ENCODE results near the gene VAC14. TPM values are rescaled to one million over a fixed set of nuclear protein-coding genes. Genes with fewer than 3 reads are reported as not detected.
"Not testable (repeated sequence)": the region's sequence is repeated elsewhere in the genome, so short reads cannot be mapped to it uniquely, and the experiment has no call there.

The VAC14 gene
- total RNA-seq, 1 donor, result 37.1 TPM

- TF ChIP-seq CTCF (IDR thresholded peaks at IDR 0.05; ENCODE audit: insufficient read depth, low read depth, low read length), result no peak
- no peak overlapping the region for H3K4me3 ChIP-seq (ENCODE audit: low read depth, low read length)
- DNase-seq (ENCODE audit: low read depth), result peak; percentile 96
Measured at GRCh38 chr16:70746708-70747424, 54.1 kb downstream of the VAC14 start.

GRCh38 chr16:70746040-70746707 is 54.8 kb downstream of the VAC14 start:
- H3K4me3 ChIP-seq (ENCODE audit: low read depth, low read length), result no peak overlapping the region
- DNase-seq (ENCODE audit: low read depth), result peak; percentile 75

DNA sequence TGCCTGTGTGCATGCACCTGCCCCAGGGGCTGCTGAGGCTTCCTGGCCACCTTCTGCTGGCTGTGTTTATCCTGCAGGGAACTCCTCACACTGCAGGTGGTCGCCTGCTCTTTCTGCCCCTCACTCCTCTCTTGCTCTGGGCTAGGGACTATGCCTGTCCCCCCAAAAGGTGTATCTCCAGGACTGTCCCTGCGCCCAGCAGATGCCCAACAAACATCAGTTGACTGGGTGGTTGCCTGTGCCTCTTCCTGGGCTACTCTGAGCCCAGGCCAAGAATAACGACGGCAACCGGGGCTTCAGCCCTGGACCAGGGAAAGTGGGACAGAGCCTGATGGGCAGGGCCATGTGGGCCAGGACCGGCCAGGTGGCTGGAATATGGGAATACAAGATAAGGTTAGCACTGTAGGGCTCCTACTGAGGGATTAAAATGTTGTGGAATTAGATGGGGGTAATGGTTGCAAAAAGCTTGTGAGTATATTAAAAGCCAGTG is 55.4 kb downstream of the VAC14 start:
- no peak for TF ChIP-seq CTCF (IDR thresholded peaks at IDR 0.05; ENCODE audit: insufficient read depth, low read depth, low read length)
- H3K4me3 ChIP-seq (ENCODE audit: low read depth, low read length), result no peak overlapping the region
- DNase-seq (ENCODE audit: low read depth), result no peak

More at GRCh38 chr16:70746040-70746707, 54.8 kb downstream of the VAC14 start:
- TF ChIP-seq CTCF (IDR thresholded peaks at IDR 0.05; ENCODE audit: insufficient read depth, low read depth, low read length), result no peak

DNA sequence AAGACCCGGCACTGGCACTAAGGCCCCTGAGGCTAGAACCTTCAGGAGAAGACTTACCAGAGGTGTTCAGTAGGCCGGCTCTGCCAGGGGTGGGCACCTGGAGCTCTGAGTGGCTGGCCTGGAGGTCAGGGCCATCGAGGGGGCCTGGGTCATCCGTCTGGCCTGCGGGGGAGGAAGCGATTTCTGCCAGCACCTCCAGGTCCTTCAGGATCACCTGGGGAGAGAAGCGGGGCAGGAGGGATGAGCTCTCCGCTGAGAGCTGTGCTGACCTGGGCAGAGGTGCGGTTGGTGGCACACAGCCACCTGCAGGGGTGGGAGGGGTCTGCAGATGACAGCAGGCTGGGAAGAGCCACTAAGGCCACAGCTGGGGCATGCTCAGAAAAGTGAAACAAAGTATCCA is 56.6 kb downstream of the VAC14 start:
- no peak for TF ChIP-seq CTCF (IDR thresholded peaks at IDR 0.05; ENCODE audit: insufficient read depth, low read depth, low read length)
- DNase-seq (ENCODE audit: low read depth), result no peak
- H3K4me3 ChIP-seq (ENCODE audit: low read depth, low read length), result no peak overlapping the region

DNA sequence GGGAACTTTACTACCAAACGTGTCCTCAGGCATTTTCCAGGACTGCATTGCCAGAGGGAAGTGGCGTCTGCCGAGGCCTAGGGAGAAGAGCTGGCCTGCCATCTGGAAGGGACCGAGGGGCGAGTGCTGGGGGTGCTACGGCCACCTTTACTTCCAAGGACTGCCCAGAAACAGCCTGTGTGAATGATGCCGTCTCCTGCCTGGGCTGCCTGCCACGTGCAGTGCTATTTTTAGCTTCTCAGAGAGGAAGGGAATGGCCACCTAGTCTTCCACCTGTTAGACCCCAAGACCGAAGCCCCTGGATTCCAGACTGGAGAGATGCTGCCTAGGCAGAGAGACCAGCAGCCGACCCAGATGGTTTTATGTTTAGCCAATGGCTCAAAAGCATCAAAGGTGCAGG is 57.2 kb downstream of the VAC14 start:
- no peak for DNase-seq (ENCODE audit: low read depth)
- TF ChIP-seq CTCF (IDR thresholded peaks at IDR 0.05; ENCODE audit: insufficient read depth, low read depth, low read length), result no peak
- H3K4me3 ChIP-seq (ENCODE audit: low read depth, low read length), result no peak overlapping the region

DNA sequence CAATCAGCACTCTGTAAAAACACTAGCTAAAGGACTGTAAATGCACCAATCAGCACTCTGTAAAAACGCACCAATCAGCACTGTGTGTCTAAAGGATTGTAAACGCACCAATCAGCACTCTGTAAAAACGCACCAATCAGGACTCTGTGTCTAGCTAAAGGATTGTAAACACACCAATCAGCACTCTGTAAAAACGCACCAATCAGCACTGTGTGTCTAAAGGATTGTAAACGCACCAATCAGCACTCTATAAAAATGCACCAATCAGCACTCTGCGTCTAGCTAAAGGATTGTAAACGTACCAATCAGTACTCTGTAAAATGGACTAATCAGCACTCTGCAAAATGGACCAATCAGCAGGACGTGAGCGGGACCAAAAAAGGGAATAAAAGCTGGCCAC is 58.0 kb downstream of the VAC14 start:
- not testable (repeated sequence) for H3K4me3 ChIP-seq (ENCODE audit: low read depth, low read length); DNase-seq (ENCODE audit: low read depth)

GRCh38 chr16:70741783-70742125 is 59.2 kb downstream of the VAC14 start:
- DNase-seq (ENCODE audit: low read depth), result no peak
- H3K4me3 ChIP-seq (ENCODE audit: low read depth, low read length), result no peak overlapping the region
- TF ChIP-seq CTCF (IDR thresholded peaks at IDR 0.05; ENCODE audit: insufficient read depth, low read depth, low read length), result no peak

Measured in fibroblast of villous mesenchyme (primary cell).